GM18498 (cell line): Measurements from ENCODE around the gene CPLANE2.
A peak's percentile ranks its signal among the peaks of the same experiment; 100 is the strongest.
"Not testable (repeated sequence)": the region's sequence is repeated elsewhere in the genome, so short reads cannot be mapped to it uniquely, and the experiment has no call there.

Source experiments
- ATAC-seq: cut with Tn5 transposase; IDR thresholded peaks from one replicate; pipeline ENCODE4 v1.9.1; 2021; ENCODE audit warnings: mild to moderate bottlenecking, moderate library complexity; ENCODE audit not compliant: unreplicated experiment

CPLANE2 gene, protein sequence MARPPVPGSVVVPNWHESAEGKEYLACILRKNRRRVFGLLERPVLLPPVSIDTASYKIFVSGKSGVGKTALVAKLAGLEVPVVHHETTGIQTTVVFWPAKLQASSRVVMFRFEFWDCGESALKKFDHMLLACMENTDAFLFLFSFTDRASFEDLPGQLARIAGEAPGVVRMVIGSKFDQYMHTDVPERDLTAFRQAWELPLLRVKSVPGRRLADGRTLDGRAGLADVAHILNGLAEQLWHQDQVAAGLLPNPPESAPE

DNA sequence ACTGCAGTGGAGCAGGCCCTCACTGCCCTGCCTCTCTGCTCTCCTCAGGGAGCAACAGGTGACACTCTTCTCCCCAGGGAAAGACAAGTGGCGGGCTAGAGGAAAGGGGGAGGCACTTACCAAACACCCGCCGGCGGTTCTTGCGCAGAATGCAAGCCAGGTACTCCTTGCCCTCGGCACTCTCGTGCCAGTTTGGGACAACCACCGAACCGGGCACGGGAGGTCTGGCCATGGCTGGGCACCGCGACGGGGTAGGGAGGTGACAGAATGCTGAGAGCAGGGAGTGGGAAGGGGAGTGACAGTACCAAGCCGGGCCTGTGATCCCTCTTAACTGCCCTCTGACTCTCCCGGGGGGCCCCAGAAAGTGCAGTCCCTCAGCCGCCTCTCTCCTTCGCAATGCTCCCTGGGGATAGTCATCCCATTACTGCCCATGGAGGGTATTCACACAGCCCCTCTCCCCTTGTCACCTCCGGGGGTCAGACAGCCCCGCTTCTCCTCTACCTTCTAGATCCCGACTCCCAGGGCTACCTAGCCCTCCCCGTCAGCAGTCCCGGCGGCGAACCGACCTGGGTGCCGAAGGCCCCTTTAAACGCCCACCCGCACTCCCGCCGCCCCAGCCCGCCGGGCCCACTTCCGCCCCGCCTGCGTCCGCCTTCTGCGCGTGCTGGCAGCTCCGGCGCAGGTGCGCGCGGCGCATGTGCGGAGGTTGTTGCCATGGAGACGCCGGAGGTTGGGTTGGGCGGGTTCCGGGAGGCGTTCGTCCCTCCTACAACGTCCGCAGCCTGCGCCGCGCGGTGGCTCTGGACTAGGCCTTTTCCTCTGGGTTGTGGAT is at the start of gene CPLANE2:
Gene CPLANE2, minus strand, starts transcription at position 673 of the 832 bp plus-strand sequence. Its CDS starts 441 bp downstream, at position 232.
- peak; percentile 86 for ATAC-seq

DNA sequence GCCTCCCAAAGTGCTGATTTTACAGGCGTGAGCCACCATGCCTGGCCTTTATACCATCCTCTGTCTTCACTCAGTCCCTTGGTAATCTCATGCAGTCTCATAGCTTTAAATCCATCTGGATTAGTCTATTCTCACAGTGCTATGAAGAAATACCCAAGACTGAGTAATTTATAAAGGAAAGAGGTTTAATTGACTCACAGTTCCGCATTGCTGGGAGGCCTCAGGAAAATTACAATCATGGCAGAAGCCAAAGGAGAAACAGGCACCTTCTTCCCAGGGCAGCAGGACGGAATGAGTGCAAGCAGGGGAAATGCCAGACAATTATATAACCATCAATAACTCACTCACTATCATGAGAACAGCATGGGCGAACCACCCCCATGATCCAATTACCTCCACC is 49.1 kb upstream of the CPLANE2 start:
- no peak for ATAC-seq

DNA sequence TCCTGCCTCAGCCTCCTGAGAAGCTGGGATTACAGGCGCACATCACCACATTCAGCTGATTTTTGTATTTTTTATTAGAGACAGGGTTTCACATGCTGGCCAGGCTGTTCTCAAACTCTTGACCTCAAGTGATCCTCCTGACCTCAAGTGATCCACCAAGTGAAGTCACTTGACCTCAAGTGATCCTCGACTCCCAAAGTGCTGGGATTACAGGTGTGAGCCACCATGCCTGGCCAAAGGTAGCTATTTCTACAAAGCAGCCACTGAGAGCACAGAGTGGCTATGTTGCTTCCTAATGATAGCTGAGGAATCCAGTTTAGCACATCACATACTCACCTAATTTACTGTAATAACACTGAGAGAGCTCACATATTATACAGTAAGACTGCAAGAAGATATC is 44.8 kb upstream of the CPLANE2 start:
- ATAC-seq = no peak

DNA sequence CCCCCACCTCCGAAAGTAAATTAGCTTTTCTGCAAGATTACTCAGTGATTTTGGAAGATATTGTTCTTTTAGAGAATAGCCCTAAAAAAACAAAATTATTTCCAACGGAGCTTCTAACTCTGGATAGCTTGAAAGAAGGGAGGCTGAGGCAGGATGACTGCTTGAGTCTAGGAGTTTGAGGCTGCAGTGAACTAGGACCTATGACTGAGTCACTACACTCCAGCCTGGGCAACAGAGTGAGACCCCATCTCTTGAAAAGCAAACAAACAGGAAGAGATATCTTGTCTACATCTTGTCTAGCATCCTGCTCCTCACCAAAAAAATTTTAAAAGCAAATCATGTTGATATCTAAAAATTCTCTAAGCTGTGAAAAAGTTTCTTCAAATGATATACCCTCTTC is 42.2 kb upstream of the CPLANE2 start:
- ATAC-seq = no peak

DNA sequence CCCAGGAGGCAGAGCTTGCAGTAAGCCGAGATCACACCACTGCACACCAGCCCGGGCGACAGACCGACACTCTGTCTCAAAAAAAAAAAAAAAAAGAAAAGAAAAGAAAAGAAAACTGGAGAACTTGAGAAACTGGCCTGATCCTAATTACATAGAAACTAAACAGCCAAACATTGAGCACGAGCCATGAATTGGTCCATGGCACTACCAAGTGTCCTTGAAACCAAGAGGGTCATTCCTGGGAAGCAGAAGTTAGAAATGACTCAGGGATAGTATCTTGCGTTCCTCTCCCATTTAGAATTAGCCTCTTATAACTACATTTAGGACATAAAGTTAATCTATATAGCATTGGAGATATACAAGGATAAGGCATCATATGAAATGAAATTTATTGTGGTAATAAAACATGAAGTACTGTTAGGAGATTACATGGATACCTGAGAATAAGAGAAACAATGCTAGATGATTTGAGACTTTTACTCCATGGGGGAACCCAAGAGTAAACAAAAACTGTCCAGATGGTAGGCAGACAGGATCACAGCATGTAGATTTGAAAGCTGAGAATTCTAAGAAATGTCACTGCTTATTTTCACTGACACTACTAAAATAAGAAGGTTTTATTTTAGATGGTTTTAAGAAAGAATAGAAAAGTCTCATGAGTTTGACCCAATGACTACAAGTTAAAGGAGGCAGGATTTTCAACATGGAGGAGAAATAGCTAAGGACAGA is 39.5 kb upstream of the CPLANE2 start:
- ATAC-seq = no peak

DNA sequence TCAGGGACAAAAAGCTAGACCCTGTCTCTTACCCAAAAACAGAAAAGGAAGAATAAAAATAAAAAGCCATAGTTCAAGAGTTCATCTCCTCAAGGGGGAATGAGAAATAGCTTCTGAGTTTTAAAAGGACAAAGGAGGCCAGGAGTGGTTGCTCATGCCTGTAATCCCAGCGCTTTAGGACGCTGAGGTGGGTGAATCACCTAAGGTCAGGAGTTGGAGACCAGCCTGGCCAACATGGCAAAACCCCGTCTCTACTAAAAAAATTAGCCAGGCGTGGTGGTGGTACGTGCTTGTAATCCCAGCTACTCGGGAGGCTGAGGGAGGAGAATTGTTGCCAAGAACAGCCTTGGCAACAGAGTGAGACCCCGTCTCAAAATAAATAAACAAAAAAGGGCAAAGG is 38.6 kb upstream of the CPLANE2 start:
- no peak for ATAC-seq

DNA sequence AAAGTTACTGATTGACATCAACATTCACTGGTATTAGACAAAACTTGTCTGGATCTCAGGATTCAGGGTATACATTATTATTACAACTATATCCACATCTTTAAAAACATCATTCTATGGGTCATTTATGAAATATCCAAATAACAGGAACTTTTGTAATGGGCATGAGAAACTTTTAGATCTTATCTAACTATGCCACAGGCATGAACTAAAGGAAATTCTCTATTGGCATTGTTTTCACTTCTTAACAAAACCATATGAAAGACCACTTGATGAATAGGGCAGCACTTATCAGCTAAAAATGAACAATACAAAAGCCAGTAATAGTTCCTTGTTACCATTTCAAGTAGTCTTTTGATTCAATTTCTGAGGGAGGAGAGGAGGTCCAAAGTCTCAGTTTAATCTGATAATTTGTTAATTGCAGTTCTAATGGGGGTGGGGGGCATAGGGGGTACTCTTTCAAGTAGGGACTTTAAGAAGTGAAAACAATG is 30.8 kb upstream of the CPLANE2 start:
- no peak for ATAC-seq

DNA sequence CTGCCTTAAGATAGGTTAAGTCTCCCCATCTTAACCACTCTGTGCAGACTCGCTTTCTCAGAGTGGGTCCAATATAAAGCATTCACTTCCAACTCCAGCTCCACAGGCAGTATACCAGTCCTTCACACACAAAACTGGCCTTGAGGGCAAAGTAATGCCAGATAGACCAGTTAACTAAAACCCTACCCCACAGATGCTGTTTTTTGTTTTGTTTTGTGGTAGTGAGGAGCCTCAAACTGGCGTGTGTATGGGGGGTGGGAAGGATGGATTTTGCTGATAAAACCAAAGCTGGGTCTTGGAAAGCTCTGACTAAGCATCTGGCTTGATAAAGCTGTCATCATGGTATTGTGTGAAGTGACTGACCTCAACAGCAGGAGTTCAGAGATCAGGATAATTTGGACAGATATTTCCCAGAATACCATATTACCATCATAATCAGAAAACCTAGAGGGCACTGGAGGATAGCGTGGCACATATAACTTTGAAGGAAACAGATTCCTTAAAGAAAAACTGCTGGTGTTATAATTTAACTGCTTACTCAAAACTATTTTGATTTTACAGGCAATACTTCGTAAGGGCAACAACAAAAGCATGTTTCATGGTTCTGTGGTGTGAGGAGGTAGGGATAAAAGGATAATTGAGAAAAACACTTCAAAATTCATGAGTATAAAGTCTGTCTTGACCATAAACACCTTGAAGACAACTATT is 29.6 kb upstream of the CPLANE2 start:
- no peak for ATAC-seq

DNA sequence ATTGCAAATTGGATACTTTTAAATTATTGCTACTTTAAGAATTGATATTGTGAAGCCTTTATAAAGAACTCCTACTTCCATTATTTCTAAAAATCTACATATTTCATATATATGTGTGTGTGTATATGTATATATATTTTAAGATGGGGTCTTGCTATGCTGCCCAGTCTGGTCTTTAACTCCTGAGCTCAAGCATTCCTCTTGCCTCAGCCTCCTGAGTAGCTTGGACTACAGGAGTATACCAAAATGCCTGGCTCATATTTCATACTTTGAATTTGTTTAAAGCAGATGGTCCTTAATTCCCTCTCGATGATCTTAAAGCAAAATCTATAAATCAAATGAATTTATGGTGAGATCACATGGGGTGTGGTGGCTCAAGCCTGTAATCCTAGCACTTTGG is 25.1 kb upstream of the CPLANE2 start:
- ATAC-seq = no peak

DNA sequence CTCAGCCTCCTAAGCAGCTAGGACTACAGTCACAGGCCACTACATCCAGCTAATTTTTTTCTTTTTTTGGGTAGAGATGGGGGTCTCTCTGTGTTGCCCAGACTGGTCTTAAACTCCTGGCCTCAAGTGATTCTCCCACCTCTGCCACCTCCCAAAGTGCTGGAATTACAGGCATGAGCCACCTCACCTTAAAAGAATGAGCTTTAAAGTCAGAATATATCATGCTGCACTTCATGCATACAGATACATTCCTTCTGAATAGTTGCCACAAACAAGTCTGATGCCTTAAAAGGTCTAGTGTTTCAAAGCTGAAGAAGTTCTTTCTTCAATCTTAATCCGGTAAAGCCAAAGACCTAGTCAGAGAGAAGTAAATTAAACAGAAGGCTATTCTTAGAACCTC is 23.8 kb upstream of the CPLANE2 start:
- no peak for ATAC-seq

DNA sequence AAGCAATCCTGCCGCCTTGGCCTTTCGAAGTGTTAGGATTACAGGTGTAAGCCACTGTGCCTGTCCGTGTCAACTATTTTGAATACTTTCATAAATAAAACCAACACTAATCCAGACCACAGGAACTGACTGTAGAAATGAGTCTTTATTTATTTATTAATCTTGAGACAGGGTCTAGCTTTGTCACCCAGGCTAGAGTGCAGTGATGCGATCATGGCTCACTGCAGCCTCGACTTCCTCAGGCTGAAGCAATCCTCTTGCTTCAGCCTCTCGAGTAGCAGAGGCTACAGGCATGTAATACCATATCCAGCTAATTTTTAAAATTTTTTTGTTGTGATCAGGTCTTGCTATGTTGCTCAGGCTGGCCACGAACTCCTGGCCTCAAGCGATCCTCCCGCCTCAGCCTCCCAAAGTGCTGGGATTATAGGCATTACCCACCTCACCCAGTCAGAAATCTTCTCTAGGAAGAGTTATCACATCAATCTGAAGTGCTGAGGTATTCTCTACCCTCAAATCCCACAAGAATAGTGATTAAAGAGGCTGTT is 21.7 kb upstream of the CPLANE2 start:
- ATAC-seq = no peak

DNA sequence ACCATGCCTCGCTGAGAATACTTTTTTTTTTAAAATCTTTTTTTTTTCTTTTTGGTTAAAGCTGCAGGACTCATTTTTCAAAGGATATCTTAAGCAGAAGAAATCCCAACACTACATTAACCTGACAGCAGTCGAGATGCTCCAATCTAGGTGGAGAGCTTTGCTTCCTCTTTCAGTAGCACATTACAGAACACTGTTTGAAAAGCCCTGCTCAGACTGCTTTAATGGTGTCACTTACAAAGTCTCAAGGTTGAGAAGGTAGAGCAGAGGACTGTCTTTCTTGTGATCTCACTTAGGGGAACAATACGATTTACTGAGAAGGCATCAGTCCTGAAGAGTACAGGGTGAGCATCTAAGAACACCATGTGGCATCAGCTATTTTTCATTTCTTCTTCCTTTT is 21.0 kb upstream of the CPLANE2 start:
- ATAC-seq = no peak

DNA sequence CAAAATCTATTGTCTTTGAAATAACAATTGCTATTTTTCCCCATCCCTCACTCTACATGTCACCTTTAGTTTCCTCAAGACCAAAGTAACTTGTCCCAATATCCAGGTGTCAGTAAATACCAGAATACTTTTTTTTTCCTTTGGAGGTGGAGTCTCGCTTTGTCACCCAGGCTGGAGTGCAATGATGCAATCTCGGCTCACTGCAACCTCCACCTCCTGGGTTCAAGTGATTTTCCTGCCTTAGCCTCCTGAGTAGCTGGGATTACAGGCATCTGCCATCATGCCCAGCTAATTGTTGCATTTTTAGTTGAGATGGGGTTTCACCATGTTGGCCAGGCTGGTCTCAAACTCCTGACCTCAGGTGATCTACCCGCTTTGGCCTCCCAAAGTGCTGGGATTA is 20.6 kb upstream of the CPLANE2 start:
- ATAC-seq = not testable (repeated sequence)

DNA sequence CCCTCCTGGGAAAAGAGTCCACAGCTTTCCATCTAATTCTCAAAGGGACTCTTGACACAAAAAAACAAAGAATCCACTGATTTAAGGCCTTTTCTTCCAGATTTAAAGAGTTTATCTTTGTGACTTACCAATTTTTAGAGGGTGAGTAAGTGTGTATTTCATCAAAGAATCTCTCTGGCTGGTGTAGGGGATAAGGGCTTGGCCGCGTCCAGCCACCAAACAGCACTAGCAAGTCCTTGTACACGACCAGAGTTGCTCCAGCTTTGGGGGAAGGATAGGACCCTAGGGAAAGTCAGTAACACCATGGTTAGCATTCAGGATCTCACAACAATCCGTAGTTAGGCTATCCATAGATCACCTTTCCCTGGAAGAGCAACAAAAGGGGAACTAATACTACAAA is 19.5 kb upstream of the CPLANE2 start:
- no peak for ATAC-seq

DNA sequence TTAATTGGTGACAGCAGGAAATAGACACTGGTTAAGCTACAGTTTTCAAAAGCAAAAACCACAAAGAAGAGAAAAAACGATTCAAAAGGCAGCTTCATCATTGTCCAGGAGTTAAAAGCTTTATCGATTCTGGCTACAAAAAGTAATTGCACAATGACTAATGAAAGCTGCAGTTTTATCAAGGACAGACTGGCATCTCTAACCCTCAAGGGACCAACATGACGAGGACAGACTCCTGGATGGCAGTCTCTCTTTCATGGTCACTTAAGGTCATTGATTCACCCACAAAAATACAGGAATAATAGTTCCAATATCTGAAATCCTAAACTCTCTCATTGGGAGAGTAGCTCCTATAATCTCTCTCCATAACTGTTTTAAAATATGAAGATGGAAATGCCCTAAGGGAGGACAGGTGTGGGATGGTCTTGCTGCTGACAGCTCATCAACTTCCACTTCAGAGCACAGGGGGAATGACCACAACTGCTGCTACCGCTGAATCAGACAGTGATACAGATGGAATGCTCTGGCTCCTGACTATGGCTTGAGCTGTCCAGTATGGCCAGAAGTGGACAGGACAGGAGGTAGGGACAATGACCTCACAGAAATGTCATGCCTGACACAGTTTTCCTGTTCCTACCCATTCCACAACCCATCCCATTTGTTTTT is 17.4 kb upstream of the CPLANE2 start:
- no peak for ATAC-seq

DNA sequence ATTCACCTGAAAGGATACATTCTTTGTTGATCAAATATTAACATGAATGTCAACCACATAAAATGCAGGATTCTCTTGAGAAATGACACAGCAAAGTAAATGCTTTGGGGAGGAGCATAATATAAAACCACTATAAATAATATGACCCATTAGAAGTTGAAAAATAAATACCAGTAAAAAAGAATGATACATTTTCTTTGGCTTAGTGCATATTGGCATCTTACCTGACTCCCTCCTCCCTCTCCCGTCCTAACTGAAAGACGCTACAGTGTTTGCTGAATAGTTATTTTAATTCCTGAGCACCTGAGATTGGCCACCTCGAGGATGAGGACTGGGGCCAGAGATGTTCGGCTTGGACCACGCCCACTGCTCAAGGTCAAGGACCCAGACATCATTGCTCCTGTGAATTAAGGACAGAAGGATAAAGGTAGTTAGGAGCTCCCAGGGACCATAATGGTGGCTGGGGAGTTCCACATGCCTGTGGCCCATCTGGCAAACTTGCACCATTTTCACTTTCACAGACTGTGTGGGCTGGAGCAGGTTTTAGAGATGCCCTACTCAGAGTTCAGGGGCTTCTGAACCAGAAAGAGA is 16.4 kb upstream of the CPLANE2 start:
- ATAC-seq = no peak

DNA sequence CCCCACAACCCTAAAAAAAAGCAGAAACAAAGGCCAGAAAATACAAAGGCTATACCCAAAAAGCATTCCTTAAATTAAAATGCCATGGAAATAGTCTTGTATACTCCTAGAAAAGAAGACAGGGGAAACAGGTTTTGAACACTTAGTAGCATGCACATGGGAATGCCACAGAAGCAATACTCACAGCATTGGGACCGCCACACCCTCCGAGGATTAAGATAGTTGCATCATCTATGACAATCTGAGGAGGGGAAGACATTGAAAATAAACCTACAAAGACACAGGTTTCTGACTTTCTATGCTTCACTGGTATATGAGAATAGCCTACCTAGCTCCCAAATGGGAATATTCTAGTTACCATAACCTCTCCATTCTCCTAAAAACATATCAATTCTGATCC is 15.9 kb upstream of the CPLANE2 start:
- ATAC-seq = no peak

DNA sequence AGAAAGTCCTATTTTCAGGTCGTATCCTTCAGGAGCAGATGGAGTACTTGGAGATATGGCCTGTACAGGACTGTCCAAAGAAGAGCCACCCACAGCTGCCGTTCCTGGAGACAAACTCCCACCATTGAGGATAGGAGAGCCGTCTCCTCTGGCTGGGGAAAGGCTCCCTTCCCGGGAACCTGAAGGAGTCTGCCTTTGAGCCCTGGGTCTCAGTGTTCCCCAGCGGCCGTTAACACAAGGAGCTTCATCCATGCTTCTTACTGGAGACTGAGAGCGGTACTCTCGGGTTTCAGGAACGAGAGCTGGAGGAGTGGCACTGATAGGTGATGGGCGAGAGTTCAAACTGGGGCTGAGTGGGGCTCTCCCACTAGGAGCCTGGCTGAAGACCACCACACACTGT is 14.4 kb upstream of the CPLANE2 start:
- ATAC-seq = no peak

DNA sequence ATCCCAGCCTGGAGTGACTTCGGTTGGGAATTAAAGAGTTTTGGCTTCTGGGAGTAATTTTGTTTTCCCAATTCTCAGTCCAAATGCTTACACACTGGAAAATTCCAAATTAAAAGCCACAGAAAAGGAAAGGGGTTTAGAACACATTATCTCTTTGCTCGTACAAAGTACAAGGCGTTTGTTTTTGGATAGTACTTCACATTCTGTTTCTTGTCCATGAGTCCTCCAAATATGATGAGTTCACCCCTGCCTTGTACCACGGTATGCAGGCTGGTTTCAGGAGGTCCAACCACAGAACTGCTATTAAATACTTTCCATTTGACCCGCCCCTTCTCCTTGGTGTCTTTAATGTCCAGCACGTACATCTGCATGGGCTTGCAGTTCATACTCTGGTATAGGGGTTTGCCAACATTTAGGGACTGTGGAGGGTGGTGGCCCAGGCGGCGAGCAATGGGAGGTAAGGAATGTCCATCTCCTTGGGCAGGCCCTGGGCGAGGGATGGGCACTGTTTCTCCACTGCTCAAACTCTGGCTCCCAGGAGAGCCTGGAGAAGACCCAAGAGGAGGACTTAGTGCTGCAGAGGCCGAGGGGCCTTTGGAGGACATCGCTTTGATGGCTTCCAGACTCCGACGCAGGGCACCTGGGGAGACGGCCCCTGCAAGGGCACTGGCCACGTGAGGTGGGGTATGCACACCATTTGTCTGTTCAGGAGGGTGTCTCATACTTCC is 13.7 kb upstream of the CPLANE2 start:
- ATAC-seq = no peak
